Activated CD8-positive, alpha-beta memory T cell treated with anti-CD3 and anti-CD28 coated beads for 4 hours (primary cell): ENCODE measurements around the gene BUB1B.

Experiments
- DNase-seq, 2 donors: peaks; one replicate each; pipeline ENCODE4 v3.0.0-alpha.2; 2020; ENCODE audit warnings: low read depth in 2 of 2

BUB1B gene

DNA sequence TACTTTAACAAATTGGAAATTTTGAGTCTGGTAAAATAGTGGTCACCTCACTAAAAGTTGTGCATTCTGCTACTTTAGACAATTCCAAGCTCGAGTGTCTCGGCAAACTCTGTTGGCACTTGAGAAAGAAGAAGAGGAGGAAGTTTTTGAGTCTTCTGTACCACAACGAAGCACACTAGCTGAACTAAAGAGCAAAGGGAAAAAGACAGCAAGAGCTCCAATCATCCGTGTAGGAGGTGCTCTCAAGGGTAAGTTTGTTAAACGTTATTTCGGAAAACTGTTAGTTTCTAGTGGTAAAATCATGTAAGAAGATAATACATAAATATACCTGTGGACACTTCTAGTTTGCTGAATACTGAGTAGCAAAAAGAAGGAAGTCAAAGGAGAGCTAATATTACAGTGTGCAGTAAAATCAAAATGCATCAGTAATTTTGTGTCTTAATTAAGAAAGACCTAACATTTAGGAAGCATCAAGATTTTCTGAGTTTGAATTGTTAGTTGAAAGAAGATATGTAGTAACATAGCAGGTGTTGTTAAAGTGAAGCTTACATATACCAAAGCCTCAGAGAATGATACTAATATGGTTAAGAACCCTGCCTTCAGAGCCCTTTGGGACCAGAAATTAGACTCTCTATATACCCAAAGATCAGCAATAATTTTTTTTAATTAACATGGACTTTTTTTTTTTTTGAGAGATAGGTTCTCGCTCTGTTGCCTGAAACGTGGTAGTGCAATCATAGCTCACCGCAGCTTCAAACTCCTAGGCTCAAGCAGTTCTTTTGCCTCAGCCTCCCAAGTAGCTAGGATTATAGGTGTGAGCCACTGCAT, 23.0 kb downstream of the BUB1B start:
- DNase-seq: no peak

DNA sequence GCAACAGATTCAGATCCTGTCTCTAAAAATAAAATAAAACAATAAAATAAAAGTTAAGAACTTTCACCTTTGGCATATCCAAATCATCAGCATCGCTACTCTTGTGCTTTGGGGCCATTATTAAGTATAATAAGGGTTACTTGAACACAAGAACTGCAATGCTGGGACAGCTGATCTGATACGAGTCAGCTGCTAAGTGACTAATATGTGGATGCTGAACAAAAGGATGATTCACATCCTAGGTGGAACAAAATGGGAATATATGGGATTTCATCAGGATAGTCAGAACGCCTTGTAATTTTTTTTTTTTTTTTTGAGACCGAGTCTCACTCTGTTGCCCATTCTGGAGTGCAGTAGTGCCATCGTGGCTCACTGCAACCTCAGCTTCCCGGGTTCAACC, 29.7 kb downstream of the BUB1B start:
- DNase-seq: no peak

DNA sequence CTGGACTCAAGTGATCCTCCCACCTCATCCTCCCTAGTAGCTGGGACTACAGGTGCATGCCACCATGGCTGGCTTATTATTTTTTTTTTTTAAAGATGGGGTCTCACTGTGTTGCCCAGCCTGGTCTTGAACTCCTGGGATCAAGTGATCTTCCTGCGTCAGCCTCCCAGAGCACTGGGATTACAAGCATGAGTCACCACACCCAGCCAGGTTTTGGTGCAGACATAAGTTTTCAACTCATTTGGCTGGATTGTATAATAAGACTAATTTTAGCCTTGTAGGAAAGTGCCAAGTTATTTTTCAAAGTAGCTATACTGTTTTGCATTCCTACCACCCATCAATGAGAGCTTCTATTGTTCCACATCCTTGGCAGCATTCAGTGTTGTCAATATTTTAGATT, 32.1 kb downstream of the BUB1B start:
- DNase-seq: no peak

DNA sequence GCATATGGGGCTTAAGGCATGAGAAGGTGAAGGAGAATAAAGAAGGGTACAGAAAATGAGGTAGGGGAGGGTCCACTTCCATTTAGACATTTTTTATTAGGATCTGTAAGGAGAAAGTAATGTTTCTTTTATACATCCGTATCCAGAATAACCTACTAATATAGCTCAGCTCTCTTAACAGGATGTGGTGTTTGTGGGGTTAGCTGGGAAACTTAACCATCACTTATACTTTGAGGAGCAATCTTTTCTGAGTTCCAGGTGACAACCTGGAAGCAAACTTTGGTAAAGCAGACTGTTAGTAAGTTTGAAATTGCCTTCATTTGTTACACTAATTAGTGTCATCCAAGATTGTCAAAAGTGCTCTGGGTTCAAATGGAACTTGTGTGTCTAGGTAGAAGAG, 36.6 kb downstream of the BUB1B start:
- DNase-seq: no peak

DNA sequence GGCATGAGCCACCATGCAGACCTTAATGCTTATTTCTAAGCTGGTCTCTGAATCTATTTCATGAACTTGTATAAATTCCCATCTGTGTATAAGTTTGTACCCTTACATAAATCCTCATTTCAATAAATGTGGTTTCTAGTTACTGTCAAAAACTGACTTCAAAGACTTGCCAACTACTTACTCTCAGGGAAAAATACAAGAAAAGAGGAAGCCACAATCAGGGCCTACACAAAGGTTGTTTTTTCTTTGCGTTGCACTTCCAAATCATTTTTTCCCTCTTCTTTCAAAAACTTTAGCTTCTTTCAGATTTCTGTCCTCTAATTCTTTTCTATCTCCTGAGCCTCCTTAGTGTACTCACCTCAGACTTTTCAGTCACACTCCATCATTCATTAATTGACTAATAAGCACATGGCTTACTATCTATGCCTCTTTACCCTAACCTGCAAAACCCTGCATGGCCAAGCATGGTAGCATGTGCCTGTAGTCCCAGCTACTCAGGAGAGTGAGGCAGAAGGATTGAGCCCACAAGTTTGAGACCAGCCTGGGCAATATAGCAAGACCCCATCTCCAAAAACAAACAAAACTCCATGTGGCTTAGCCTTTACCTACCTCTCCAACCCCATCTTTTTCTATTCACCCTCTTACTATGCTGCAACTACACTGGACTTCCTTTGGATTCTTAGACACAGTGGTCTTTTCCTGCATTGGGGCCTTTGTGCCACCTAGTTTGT, 37.7 kb downstream of the BUB1B start:
- DNase-seq: no peak

DNA sequence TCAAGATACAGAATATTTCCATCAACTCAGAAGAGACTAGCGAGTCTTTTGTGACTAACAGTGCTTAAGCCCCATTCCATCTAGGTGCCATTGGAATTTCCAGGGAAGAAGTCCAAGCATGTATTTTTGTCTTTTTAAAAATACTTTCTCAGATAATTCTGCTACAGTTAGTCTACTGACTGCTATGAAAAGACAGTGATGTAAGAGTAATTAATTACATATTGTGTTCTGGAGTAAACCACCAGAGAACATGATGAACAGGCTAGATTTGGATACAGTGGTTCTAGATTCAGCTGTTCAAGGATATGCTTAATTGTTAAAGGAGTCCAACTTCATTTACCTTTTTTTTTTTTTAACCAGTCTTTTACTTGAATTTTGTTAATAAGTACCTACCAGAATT, 43.2 kb downstream of the BUB1B start:
- DNase-seq: no peak

DNA sequence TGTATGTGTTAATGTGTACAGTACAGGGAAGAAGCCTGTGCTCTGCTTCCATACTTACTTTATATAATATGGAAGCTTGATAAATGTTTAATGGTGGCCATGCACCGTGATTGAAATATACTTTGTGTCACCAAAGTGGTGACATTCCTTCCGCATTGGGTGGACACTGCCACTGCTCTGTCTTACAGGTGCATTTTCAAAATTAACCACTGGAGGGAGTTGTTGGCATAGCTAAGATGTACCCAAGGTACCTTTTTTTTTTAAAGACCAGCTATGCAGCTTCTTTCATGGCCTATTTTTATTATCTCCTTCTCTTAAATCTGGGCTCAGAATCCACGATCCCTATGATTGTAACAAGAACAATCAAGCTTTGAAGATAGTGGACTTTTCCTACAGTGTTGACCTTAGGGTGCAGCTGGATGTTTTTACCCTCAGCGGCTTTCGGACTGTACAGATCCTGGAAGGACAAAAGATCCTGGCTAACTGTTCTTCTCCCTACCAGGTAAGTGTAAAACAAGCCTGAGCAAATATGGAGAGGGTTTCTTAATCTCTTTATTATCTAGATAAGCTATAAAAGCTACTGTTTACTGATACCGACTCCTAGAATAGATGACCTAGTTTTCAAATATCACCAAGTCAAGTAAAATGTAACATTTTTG, 56.4 kb downstream of the BUB1B start:
- peak in 1 of 2 donors; percentile 13 for DNase-seq

DNA sequence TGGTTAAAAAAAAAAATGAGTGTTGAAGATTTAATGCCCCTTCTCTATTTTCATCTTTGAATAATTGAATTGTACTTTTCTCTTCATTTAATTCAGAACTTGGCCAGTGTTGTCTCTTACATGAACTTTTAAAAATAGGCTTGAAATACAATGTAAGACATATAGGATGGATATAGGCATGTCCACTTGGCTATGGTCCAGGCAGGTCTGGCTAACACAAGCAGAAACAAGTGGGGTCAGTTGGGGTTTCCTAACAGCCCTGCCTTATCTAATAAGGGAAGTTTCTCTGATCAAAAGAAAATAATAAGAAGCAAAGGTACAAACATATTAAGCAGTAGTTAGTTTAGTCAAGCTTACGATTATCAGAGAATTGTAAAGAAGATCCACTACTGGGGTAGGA, 58.9 kb downstream of the BUB1B start:
- no peak for DNase-seq

DNA sequence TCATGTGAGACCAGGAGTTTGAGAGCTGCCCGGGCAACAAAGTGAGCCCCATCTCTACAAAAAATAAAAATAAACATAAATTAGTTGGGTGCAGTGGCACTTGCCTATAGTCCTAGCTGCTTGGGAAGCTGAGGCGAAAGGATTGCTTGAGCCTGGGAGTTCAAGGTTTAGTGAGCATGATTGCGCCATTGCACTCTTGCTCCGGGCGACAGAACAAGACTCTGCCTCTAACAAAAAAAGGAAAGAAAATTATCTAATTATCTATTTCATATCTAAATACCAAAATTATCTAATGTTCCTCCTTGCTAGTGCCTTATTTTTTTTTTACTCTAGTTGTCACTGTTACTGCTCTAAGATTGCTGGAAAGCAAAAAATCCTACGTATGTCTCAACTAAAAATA, 61.3 kb downstream of the BUB1B start:
- no peak for DNase-seq

DNA sequence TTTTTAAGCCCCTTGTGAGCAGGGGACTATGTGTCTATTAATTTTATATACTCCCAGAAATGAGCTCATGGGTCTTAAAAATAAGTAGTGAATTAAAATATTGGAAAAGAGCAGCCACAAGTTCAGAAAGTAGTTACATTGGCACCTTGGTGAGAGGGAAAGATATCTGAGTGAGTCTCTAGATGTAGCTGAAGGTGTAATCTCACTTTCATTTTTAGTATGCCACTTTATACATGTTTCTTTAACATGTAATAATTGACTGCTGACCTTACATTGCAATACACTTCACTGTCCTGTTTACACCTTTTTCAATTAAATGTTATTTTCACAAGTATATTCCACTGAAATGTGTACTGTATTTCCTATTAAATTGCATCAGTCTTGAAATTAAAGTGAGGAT, 65.9 kb downstream of the BUB1B start:
- no peak for DNase-seq

DNA sequence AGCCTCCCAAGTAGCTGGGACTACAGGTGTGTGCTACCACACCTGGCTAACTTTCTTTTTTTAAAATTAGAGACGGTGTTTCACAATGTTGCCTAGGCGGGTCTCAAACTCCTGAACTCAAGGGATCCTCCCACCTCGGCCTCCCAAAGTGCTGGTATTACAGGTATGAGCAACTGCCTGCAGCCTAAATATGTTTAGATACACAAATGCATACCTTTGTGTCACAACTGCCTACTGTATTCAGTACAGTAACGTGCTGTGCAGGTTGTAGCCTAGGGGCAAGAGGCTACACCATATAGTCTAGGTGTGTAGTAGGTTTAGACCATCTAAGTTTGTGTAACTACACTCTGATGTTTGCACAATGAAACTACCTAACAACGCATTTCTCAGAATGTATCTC, 68.4 kb downstream of the BUB1B start:
- DNase-seq: no peak

DNA sequence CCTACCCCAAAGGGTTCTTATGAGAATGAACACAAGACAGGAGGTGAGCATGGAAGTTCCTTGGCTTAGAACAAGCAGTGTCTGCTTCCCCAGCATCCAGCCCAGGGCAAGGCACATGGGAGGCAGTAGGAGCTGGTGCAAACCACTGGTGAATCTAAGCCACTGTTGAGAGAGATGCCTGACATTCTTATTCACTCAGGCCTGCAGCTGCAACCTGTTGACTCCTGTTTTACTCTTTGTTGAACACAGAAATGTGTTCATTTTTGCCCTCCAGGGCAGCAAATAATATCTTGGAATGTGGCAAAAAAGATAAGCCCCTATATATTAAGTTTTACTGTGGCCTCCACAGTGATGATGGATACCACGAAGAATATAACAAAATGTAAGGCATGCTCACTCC, 69.1 kb downstream of the BUB1B start:
- no peak for DNase-seq

DNA sequence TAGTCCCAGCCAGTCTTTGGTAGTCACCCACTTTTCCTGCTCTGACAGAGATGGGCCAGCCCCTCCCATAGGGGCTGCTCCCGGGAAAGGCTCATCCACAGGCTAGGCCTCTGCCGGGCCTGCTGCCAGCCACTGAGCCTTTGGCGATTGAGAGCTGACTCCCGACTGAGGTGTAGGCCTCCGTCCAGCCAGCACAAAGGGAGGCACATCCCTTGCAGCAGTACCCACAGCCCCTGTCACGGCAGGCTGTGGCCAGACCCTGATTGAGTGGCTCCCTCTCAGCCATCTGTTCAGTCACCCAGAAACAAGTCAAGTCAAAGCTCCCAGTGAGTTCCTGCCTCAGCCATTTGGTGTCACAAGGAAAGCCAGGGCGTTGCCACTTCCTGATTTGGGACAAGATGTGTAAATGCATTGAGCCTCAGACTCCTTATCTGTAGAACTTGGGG, 71.8 kb downstream of the BUB1B start:
- DNase-seq: no peak

DNA sequence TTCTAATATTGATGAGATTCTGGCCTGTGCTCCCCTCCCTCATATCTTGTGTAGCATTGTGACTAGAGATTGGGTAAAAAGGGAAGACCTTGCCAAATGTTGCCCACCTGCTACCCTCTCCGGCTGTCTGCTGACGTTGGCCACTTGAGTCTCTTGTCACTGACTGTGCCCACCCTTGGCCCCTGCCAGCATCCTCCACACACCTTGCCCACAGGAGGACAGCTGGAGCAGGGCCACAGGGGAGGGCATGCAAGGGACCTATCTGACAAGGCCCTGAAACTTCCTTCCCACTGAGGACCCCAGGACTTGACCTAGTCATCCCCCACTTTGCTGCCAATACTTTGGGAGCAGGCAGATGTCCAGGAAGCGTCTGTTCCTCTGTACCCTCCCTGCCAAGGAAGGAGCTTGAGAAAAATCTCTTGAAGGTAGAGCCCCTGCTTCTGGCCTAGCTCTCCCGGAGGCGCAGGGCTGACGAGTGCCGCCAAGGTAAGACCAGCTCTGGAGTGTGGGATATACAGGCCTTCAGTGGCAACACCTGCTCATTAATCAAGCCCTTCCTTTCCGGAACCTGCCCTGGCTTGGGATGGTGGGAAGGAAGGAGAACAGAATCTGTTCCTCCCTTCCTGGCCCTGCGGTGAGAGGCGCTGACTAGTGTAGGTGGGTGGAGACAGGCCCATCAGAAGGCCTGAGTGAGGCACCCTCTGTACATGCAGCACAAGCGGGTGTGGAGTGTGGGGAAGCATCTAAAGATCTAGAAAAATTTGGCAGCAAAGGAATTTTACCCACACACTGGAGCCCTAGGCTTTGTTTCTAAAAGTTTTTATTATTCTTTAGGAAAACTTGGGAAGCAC, 73.1 kb downstream of the BUB1B start:
- no peak for DNase-seq

DNA sequence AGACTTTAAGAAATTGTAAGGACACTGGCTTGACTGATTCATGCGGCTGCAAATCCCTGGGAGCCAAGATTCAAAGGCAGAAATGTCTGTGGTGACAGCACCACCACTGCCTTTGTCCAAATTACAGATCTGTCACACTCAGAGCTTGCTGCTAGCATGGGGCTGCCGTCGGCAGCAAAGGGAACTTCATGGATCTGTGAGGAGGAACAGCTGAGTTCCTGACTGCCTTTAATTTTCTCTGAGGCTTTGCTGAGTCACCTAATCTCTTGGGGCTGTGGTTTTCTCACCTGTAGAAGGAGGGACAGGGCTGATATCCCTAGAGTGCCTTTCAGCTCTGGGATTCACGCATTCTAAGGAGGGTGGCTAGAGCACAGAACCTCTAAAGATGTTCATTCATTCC, 73.9 kb downstream of the BUB1B start:
- no peak for DNase-seq

DNA sequence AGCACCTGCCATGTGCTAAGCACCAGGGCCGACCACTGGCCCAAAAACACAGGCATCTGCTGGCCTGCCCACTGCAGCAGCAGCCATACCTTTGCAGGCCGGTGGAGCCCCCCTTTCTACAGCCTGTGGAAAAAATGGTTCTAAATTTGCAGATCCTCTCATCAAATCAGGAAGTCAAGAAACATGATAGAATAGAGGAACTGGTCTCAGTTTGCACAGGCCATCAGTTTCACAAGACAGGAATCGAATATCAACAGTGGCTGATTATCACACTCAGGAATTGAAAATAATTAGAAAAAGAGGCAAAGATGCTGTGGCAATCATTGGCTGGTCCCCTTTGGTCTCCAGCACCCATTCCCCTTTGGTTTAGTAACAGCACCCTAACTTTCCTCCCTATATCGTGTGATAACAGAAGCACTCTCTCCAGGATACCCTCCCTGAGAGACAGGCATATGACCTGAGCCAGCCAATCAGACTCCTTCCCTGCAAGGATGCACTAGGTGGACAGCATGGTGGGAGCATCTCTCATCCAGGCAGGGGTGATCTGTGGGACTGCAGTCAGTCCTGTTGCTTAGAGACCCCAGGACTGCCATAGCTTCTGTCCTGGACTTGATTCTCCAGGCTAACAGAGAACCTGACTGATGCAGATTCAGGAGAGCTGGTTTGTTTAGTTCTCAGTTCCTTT, 74.5 kb downstream of the BUB1B start:
- DNase-seq: no peak

DNA sequence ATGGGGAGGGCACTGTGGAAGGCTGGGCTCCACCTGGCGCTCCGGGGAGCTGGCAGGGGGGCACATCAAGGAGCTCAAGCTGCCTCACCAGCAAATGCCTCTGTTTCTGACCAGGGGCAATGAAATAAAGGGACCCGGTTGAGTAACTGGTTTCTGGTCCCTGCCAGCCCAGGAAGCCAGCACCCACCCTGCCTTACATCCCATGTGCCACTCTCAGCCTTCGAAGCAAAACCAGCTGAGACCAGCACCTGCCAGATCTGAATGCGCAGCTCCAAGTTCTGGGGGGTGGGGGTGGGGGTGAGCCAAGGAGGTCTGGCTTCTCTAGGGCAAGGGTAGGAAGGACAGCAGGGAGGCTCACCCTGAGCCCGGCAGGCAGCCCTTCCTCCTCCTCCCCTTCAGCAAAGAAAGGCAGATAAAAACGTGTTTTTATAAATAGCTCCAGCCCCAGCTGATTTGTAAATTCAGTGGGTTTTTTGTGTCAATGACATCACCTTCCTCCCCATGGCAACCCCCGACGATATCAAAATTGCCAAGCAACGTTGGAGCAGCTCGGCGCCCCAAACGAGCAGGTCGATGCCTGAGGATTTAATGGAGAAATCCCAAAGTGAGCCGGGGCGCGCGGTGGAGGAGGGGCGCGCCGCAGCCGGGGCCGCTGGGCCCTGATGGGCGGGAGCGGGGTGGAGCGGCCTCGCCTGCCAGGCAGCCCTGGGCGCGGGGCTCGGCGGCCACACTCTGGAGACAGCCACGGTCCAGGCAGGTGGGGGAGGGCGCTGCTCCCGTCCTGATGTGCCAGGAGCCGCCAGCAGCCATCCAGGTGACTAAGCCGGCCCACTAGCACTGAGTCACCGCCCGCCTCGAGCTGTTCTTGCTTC, 77.9 kb downstream of the BUB1B start, which contains the start of gene PAK6:
Gene PAK6, plus strand, starts transcription at position 532 of the 872 bp plus-strand sequence. CDS start 25,723 bp downstream, outside the sequence.
- DNase-seq: no peak

DNA sequence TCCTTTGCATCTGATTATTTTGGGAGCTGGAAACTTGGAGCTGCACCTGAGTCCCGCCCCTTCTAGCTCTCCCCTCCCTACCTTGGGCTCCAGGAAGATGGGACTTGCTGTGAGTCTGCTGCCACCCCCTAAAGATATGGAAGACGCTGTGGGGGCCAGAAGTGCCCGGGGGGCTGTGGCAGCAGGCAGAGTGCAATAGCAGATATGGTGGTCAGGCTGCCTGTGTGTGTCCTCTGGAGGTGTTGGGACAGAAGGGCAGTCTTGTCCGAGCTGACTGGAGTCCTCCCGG, 78.5 kb downstream of the BUB1B start:
- no peak for DNase-seq

DNA sequence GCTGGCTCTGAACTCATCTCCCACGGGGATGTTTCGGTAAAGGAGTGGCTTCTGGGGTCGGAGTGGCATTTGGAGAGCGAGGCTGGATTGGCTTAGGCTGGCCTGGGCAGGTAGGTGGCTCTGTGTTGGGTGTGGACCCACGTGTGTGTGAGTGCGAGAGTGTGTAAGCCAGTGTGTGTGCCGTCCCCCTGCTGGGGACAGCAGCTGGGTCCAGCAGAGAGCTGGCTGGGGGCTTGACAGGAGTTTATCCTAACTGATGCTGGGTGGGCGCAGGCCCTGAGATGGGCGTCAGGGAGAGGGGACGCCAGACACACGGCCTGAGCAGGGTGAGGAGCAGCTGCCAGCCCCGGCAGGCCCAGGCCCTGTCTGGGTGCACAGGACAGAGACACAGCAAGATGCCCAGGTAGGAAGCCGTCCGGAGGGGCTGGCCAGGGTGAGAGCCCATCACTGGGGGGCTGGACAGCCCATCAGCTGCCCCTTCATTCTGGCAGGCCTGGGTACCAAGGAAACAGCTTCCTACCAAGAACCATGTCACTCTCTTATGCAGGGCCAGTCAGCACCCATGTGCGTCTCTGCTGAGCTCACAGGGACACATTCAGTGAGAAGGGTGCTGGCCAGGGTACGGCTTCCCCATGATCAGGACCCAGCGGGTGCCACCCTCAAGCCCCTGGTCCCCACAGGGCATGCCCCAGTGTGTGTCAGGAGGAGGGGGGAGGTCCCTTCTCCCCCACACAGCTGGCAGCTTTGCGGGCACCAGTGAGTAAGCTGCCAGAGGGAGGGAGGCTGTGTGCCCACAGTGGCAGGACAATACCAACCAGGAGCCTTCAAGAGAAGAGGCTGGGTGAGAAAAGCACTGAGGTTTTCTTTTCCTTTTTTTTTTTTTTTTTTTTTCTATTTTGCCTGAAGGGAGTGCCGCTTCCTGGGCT, 79.1 kb downstream of the BUB1B start:
- no peak for DNase-seq
